ENCODE results near the gene ORMDL1. TPM values are rescaled to one million over a fixed set of nuclear protein-coding genes. Genes with fewer than 3 reads are reported as not detected.

Gene ORMDL1
- total RNA-seq, 4 donors from 2014 or later, result 39.2 to 190 (median 74.8) TPM

- no peak for DNase-seq (ENCODE audit: low spot score in 2 of 2)
- H3K27ac ChIP-seq, result no peak overlapping the region
- no peaks in the 10 kb centered on the region for H3K27me3 ChIP-seq
- WGBS, result 77% methylated on average over 3 of the region's 3 CpGs
- H3K36me3 ChIP-seq, result peaks cover 37% of the 10 kb centered on the region
- no peaks in the 10 kb centered on the region for H3K9me3 ChIP-seq
- TF ChIP-seq POLR2AphosphoS5 (IDR thresholded peaks at IDR 0.05) (no peak), EP300 (IDR thresholded peaks at IDR 0.05) (no peak), CTCF (IDR thresholded peaks at IDR 0.05) (no peak), POLR2A (IDR thresholded peaks at IDR 0.05) (no peak)
- H3K4me1 ChIP-seq, result peaks cover 4% of the 10 kb centered on the region
- H3K4me3 ChIP-seq, result no peak overlapping the region
These were observed 19.3 kb upstream of the ORMDL1 start for GRCh38 chr2:189803431-189803830.

GRCh38 chr2:189802396-189802912, 18.3 kb upstream of the ORMDL1 start:
- H3K4me1 ChIP-seq, result peaks cover 4% of the 10 kb centered on the region
- no peaks in the 10 kb centered on the region for H3K9me3 ChIP-seq
- H3K27me3 ChIP-seq, result no peaks in the 10 kb centered on the region
- DNase-seq (ENCODE audit: low spot score in 2 of 2), result no peak
- no peak overlapping the region for H3K27ac ChIP-seq
- H3K36me3 ChIP-seq, result peaks cover 39% of the 10 kb centered on the region
- no peak overlapping the region for H3K4me3 ChIP-seq
- TF ChIP-seq EP300 (IDR thresholded peaks at IDR 0.05) (no peak), POLR2AphosphoS5 (IDR thresholded peaks at IDR 0.05) (no peak), POLR2A (IDR thresholded peaks at IDR 0.05) (no peak), CTCF (IDR thresholded peaks at IDR 0.05) (no peak)
- 96% methylated on average over 2 of the region's 2 CpGs for WGBS

GRCh38 chr2:189799531-189799930, 15.4 kb upstream of the ORMDL1 start:
- TF ChIP-seq EP300 (IDR thresholded peaks at IDR 0.05) (no peak), POLR2A (IDR thresholded peaks at IDR 0.05) (no peak), POLR2AphosphoS5 (IDR thresholded peaks at IDR 0.05) (no peak), CTCF (IDR thresholded peaks at IDR 0.05) (no peak)
- H3K27ac ChIP-seq, result no peak overlapping the region
- H3K36me3 ChIP-seq, result peaks cover 44% of the 10 kb centered on the region
- DNase-seq (ENCODE audit: low spot score in 2 of 2), result no peak
- H3K4me3 ChIP-seq, result no peak overlapping the region
- peaks cover 4% of the 10 kb centered on the region for H3K4me1 ChIP-seq
- no peaks in the 10 kb centered on the region for H3K27me3 ChIP-seq
- no peaks in the 10 kb centered on the region for H3K9me3 ChIP-seq
- 64% methylated on average over 2 of the region's 2 CpGs for WGBS

GRCh38 chr2:189799030-189799331, 14.8 kb upstream of the ORMDL1 start:
- no peaks in the 10 kb centered on the region for H3K27me3 ChIP-seq
- H3K36me3 ChIP-seq, result peaks cover 44% of the 10 kb centered on the region
- peaks cover 4% of the 10 kb centered on the region for H3K4me1 ChIP-seq
- TF ChIP-seq CTCF (IDR thresholded peaks at IDR 0.05) (no peak), POLR2A (IDR thresholded peaks at IDR 0.05) (no peak), POLR2AphosphoS5 (IDR thresholded peaks at IDR 0.05) (no peak), EP300 (IDR thresholded peaks at IDR 0.05) (no peak)
- no peaks in the 10 kb centered on the region for H3K9me3 ChIP-seq
- no peak for DNase-seq (ENCODE audit: low spot score in 2 of 2)
- no peak overlapping the region for H3K4me3 ChIP-seq
- no peak overlapping the region for H3K27ac ChIP-seq

GRCh38 chr2:189798312-189799029, 14.3 kb upstream of the ORMDL1 start:
- H3K27ac ChIP-seq, result no peak overlapping the region
- WGBS, result 53% methylated on average over 4 of the region's 4 CpGs
- DNase-seq (ENCODE audit: low spot score in 2 of 2), result no peak
- H3K9me3 ChIP-seq, result no peaks in the 10 kb centered on the region
- H3K4me3 ChIP-seq, result no peak overlapping the region
- TF ChIP-seq POLR2AphosphoS5 (IDR thresholded peaks at IDR 0.05) (no peak), CTCF (IDR thresholded peaks at IDR 0.05) (no peak), POLR2A (IDR thresholded peaks at IDR 0.05) (no peak), EP300 (IDR thresholded peaks at IDR 0.05) (no peak)
- H3K27me3 ChIP-seq, result no peaks in the 10 kb centered on the region
- H3K36me3 ChIP-seq, result peaks cover 48% of the 10 kb centered on the region
- H3K4me1 ChIP-seq, result peaks cover 4% of the 10 kb centered on the region

Data from suprapubic skin (tissue), 4 donors.